Measurements from ENCODE around the gene SDK1.

- TF ChIP-seq EZH2 (IDR thresholded peaks at IDR 0.05; ENCODE audit: borderline replicate concordance, low read depth, low read length, severe bottlenecking), result no peak
- no peak for TF ChIP-seq CTCF (IDR thresholded peaks at IDR 0.05; ENCODE audit: extremely low read depth in 1 of 2, insufficient read depth in 1 of 2, low read depth in 1 of 2, low read length in 2 of 2)
- no peak for TF ChIP-seq POLR2A (IDR thresholded peaks at IDR 0.05; ENCODE audit: low read depth, low read length)
- TF ChIP-seq POLR2AphosphoS5 (IDR thresholded peaks at IDR 0.05; ENCODE audit: insufficient read depth, low read depth, low read length), result no peak
- no peak for TF ChIP-seq MYC (IDR thresholded peaks at IDR 0.05; ENCODE audit: low read depth, low read length)
- TF ChIP-seq GATA2 (IDR thresholded peaks at IDR 0.05; ENCODE audit: insufficient read depth, insufficient read length, low read depth, low read length), result no peak
- no peak for TF ChIP-seq MAX (IDR thresholded peaks at IDR 0.05; ENCODE audit: insufficient read depth, insufficient read length)
Measured at GRCh38 chr7:3688071-3688470, 387.0 kb downstream of the SDK1 start.

All from endothelial cell of umbilical vein (primary cell).